Adrenal gland (tissue), 5 donors: ENCODE data around the gene CX3CR1.

ENCODE experiments used
- CTCF ChIP-seq, 6 experiments: fragments of 450-650 bp in 4 of 6; fragments of 200-600 bp in 2 of 6; sonication (generic) in 1 of 6; IDR thresholded peaks; 1 replicate in 5 of 6; 2 replicates in 1 of 6; pipeline versions ENCODE4 v1.5.1 to v1.8.0; 2016 to 2021; ENCODE audit warnings: antibody characterized with exemption in 6 of 6, mild to moderate bottlenecking in 2 of 6, moderate library complexity in 1 of 6
- POLR2A ChIP-seq, 2 donors: fragments of 450-650 bp; IDR thresholded peaks; one replicate each; pipeline ENCODE4 v1.6.1; 2017; ENCODE audit warnings: antibody characterized with exemption in 2 of 2, mild to moderate bottlenecking in 2 of 2, moderate library complexity in 1 of 2
- donor health status: DM: no; HTN: no; CAD: no.

GRCh38 chr3:39216176-39216790 is 63.6 kb downstream of the CX3CR1 start:
- TF ChIP-seq POLR2A (IDR thresholded peaks at IDR 0.05) (no peak), CTCF (IDR thresholded peaks at IDR 0.05) (no peak)
